Limb (tissue), 2 donors: Measurements from ENCODE around the gene KANSL1.

Experiments
- DNase-seq, 2 donors: peaks; one replicate each; pipeline ENCODE4 v3.0.0-alpha.2; 2016; ENCODE audit errors: extremely low spot score in 2 of 2

KANSL1 gene

DNA sequence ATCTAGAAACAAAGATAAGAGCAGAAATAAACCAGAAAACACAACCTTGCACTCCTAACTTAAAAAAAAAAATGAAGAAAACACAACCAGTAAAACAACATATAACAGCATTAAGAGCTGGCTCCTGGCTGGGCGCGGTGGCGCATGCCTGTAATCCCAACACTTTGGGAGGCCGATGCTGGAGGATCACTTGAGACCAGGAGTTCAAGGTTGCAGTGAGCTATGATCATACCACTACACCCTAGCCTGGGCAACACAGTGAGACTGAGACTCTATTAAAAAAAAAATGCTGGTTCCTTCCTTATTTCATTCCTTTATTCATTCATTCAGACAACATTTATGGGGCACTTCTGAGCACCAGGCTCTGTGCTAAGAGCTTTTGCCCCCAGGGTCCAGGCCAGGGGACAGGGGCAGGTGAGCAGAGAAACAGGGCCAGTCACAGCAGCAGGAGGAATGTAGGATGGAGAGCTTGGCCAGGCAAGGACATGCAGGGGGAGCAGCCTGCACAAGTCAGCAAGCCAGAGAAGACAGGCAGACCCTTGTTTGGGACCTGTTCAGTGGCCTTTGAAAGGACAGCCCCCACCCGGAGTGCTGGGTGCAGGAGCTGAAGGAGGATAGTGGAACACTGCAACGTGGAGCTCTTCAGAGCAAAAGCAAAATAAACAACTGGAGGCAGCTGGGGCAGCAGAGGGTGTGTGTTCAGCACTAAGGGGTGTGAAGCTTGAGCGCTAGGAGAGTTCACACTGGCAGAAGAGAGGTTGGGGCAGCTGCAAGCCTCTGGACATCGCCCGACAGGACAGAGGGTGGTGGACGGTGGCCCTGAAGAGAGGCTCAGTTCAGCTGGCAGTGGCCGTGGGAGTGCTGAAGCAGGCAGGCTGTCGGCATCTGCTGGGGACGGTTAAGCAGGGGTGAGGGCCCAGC, 191.6 kb downstream of the KANSL1 start:
- no peak for DNase-seq

DNA sequence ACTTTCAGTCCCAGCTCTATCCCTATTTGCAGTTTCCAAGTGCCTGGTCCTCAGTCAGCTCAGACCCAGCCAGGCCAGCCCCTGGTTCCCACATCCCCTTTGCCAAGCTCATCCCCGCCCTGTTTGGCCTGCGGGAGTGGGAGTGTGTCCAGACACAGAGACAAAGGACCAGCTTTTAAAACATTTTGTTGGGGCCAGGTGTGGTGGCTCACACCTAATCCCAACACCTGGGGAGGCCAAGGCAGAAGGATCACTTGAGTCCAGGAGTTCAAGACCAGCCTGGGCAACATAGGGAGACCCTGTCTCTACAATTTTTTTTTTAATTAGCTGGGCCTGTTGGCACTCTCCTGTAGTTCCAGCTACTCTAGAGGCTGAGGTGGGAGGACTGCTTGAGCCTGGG, 192.5 kb downstream of the KANSL1 start:
- no peak for DNase-seq

DNA sequence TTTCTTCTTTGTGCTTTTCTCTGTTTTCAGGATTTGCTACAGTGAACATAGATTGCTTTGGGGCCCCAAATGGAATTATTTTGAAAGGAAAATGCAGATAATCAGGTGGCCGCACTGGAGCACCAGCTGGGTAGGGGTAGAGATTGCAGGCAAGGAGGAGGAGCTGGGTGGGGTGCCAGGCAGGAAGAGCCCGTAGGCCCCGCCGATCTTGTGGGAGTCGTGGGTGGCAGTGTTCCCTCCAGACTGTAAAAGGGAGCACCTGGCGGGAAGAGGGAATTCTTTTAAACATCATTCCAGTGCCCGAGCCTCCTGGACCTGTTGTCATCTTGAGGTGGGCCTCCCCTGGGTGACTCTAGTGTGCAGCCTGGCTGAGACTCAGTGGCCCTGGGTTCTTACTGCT, 192.9 kb downstream of the KANSL1 start:
- no peak for DNase-seq

DNA sequence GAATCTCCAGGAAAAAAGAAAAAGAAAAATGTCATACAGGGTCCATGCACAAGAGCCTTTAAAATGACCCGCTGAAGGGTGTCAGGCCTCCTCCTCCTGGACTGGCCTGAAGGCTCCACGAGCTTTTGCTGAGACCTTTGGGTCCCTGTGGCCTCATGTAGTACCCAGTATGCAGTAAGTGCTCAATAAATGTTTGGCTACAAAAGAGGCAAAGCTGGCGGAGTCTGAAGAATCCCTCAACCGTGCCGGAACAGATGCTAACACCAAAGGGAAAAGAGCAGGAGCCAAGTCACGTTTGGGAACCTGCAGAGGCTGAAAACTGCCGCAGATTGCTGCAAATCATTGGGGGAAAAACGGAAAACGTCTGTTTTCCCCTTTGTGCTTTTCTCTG, 193.3 kb downstream of the KANSL1 start:
- DNase-seq = no peak

DNA sequence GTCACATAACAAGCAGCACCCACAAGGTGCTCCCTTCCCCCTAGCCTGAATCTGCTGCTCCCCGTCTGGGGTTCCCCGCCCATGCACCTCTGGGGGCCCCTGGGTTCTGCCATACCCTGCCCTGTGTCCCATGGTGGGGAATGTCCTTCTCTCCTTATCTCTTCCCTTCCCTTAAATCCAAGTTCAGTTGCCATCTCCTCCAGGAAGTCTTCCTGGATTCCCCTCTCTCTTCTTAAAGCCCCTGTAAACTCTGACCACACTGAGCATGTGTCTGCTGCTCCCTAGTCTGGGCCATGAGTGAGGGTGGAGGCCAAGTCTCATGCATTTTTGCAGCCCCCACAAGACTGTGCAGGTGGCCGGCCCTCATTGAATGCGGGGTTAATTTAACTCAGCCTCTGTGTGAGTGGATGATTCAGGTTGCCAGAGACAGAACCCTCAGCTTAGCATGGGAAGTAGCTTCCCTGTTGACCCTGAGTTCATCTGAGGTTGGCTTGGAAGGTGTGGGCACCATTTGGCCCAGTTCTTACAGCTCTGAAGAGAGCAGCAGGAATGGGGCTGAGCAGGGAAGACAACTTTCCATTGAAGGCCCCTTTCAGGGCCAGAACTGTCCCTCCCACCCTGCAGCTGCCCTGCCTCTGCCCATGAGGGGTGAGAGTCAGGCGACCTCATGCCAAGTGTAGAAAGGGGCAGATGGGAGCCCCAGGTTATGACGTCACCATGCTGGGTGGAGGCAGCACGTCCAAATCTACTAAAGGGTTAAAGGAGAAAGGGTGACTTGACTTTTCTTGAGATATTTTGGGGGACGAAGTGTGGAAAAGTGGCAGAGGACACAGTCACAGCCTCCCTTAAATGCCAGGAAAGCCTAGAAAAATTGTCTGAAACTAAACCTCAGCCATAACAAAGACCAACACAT, 194.0 kb downstream of the KANSL1 start, which contains the start of gene STH:
Gene STH (plus strand): TSS at position 264 of the 913 bp plus-strand sequence. CDS start 30 bp downstream, at position 294.
- no peak for DNase-seq

DNA sequence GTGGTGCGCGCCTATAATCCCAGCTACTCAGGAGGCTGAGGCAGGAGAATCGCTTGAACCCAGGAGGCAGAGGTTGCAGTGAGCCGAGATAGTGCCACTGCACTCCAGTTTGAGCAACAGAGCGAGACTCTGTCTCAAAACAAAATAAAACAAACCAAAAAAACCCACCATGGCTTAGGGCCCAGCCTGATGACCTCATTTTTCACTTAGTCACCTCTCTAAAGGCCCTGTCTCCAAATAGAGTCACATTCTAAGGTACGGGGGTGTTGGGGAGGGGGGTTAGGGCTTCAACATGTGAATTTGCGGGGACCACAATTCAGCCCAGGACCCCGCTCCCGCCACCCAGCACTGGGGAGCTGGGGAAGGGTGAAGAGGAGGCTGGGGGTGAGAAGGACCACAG, 195.6 kb downstream of the KANSL1 start:
- DNase-seq = no peak

DNA sequence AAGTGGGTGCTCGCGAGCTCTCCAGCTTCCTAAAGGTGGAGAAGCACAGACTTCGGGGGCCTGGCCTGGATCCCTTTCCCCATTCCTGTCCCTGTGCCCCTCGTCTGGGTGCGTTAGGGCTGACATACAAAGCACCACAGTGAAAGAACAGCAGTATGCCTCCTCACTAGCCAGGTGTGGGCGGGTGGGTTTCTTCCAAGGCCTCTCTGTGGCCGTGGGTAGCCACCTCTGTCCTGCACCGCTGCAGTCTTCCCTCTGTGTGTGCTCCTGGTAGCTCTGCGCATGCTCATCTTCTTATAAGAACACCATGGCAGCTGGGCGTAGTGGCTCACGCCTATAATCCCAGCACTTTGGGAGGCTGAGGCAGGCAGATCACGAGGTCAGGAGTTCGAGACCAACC, 196.1 kb downstream of the KANSL1 start:
- DNase-seq = no peak

DNA sequence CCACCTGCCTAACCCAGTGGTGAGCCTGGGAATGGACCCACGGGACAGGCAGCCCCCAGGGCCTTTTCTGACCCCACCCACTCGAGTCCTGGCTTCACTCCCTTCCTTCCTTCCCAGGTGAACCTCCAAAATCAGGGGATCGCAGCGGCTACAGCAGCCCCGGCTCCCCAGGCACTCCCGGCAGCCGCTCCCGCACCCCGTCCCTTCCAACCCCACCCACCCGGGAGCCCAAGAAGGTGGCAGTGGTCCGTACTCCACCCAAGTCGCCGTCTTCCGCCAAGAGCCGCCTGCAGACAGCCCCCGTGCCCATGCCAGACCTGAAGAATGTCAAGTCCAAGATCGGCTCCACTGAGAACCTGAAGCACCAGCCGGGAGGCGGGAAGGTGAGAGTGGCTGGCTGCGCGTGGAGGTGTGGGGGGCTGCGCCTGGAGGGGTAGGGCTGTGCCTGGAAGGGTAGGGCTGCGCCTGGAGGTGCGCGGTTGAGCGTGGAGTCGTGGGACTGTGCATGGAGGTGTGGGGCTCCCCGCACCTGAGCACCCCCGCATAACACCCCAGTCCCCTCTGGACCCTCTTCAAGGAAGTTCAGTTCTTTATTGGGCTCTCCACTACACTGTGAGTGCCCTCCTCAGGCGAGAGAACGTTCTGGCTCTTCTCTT, 196.8 kb downstream of the KANSL1 start:
- DNase-seq = no peak

DNA sequence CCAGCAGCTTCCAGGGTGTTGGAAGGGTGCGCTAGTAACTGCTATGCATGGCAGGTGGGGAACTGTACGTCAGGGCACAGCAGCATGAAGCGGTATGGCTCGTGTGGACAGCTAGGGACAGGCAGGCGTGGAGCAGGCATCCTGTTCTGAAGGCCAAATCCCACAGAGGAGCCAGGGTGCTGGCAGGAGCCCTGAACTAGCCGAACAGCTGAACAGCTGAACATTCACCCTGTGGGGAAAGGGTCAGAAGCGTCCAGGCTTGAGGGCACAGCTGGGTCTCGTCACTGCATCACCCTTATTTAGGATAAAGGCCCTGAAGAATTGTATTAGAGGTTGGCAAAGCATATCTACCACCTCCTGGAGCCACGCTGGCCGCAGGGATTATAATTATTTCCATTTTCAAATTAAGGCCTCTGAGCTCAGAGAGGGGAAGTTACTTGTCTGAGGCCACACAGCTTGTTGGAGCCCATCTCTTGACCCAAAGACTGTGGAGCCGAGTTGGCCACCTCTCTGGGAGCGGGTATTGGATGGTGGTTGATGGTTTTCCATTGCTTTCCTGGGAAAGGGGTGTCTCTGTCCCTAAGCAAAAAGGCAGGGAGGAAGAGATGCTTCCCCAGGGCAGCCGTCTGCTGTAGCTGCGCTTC, 197.5 kb downstream of the KANSL1 start:
- no peak for DNase-seq

DNA sequence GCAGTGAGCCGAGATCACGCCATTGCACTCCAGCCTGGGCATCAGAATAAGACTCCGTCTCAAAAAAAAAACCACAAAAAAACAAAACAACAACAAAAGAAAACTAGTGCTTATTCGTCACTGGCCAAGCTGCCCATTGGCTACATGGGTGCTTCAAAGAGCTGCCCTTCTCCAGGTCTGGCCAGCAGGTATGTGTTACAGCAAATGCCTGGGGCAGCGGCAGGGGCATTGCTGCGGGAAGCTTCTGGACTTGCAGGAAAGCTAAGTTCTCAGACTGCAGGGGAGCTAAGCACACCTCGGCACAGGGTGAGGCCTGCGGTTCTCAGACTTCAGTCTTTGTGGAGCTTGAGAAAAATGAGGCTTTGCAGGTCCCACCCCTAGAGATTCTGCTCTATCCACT, 198.2 kb downstream of the KANSL1 start:
- no peak for DNase-seq

DNA sequence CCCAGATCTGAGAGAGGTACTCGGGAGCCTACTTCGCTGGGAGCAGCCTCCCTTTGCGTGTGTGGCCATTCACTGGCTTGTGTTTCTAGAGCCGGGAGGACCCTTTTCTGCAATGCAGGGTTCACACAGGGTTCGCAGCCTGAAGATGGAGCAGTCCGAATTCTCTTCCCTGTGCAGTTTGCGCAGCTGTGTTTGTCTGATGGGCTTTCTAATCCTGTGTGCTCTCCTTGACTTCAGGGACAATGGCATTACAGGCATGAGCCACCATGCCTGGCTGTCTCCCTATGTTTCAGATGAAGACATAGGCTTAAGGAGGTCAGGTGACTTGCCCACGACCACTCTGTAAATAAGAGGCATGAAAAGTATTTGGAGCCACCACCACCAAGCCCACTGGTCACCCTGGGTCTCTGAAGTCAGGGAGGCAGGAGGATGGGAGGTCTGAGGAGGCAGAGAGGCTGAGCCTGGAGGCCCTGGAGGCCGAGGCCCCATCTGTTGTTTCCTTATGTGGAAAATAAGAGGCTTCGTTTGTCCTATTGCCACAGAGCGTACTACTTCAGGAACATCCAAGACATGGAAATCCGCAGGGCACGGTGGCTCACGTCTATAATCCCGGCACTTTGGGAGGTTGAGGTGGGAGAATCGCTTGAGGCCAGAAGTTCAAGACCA, 199.1 kb downstream of the KANSL1 start:
- DNase-seq = no peak

DNA sequence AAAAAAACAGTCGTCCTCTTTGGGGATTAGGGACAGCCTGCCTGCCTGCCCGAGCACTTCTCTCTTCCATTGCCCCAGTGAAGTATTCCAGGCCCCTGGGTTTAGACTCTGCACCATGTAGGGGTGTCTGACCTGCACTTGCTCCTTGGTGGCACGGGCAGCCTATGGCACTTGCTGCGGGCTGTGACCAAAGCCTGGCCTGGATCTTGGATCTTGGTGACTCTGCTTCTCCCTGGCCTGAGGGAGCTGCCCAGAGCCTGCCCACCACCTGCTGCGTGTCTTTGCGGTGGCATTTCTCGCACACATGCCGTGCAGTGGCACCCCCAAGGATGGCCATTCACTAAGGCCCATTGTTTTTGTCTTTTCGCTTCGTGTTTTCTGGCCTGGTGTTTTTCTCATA, 200.3 kb downstream of the KANSL1 start:
- DNase-seq = no peak

DNA sequence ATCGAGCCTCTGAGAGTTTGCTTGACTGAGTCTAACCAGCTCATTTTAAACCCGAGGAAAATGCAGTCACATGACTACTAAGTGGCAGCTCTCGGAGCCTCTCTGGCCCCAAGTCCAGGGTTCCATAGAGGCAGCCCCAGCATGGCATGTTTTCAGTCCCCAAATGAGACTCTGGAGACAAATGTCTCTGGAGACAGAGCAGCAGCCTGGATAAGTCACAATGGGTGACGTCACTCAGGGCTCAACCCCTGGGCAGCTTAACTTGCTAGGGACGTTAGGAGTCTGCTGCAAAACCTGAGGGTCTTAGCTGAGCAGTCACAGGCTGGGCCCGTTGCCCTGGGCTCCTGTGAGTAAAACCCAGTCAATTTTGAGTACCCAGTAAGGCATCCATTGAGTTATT, 201.1 kb downstream of the KANSL1 start:
- no peak for DNase-seq

DNA sequence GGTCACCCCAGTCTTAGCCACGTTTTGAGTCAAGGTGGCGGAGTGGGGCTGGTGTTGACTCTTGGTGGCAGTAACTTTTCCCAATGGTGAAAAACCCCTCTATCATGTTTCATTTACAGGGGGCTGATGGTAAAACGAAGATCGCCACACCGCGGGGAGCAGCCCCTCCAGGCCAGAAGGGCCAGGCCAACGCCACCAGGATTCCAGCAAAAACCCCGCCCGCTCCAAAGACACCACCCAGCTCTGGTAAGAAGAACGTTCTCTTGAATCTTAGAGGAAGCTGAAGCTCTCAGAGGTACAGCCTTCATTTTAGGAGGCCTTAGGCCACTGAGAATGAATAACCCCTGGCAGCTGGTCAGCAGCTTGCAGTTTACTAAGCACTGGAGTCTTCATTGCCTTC, 201.9 kb downstream of the KANSL1 start:
- no peak for DNase-seq

DNA sequence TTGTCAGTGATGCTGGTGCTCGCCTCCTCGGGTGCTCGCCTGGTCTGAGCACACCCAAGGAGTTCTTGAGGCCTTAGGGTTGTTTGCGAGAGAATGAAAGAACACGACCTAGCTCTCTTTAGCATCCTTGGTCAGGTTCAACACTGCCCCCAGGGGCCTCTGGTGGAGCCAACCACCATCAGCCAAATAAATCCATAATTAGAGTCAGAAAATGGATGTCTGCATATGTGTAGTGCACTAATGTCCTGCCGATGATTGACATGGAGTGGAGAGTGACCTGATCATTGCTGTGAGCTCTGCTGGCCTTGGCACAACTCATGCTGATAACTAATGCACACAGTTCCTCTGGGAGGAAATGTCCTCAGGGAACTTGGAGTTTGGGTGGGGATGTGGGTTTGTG, 202.3 kb downstream of the KANSL1 start:
- DNase-seq = no peak

DNA sequence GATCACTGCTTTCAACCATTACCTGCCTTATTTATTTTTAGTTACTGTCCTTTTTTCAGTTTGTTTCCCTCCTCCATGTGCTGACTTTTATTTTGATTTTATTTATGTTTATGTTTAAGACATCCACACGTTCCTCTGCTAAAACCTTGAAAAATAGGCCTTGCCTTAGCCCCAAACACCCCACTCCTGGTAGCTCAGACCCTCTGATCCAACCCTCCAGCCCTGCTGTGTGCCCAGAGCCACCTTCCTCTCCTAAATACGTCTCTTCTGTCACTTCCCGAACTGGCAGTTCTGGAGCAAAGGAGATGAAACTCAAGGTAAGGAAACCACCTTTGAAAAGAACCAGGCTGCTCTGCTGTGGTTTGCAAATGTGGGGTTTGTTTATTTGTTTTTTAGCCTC, 203.5 kb downstream of the KANSL1 start:
- no peak for DNase-seq

DNA sequence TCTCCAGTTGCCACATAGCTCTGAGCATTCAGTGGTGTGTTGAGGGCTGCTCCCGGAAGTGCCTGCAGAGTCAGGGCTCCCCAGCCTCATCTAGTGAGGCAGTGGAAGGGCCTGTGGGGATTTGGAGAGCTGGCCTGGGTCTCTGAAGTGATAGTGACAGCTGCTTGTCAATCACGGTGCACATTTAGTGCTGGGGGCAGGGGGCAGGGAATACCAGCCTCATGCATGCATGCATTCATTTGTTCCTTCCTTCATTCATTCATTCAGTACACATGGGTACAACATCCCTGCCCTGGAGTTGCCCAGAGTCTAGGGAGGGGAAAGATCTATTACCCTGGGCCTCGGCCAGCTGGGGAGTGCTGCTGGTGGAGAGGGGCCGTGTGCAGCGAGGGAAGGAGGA, 205.5 kb downstream of the KANSL1 start:
- DNase-seq = no peak

DNA sequence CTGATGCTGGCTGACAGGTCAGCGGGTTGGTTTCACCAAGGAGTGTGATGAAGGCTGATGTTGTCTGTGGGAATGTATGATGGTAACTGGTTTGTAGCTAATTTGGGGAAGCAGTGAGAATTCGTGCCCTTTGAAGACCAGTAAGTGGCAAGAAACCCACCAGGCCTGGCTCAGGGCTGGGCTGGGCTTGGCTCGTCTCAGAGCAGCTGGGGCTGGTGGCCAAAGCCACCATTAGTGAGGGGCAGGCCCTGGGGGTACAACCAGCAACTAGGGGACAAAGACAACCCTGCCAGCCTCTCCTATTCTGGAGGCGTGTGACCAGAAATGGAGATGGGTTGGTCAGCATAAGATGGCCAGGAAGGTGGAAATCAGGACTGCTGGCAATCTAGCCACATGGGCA, 207.2 kb downstream of the KANSL1 start:
- DNase-seq = no peak

DNA sequence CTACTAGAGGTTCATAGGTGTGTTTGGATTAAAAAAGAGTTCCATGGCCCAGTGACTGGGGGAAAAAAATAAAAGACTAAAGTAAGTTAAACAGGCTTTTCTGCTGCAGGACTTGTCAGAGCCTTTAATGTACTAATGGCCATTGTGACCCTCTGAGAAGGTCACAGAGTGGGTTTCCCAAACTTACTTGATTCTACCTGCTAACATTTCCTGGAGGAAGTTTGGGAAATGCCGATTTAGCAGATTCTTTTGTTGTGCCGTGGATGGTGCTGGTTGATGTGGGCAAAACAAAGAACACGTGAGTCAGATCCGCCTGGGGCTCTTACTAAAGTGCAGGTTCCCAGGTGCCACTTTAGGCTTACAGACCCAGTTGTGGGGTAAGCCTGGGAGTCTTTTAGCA, 207.8 kb downstream of the KANSL1 start:
- no peak for DNase-seq

DNA sequence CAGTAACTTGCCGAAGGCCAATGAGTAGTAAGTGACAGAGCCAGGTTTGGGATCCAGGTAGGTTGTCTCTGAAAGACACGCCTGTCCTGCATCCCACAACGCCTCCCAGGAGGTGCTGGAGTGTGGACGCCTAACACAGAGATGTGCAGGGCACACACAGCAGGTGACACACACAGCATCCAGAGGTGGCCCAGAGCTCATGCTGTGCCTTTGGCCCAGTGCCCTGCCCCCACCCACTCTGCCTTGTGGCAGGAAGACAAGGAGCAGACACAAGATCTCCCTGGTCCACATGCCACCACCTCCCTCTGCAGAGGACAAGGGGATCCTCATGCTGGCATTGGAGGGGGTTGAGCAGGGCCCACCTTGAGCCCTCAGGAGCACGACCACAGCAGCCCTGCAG, 208.9 kb downstream of the KANSL1 start:
- DNase-seq = no peak
